Thoracic aorta (tissue), 2 donors: ENCODE measurements around the gene ANKRD33B. TPM values are rescaled to one million over a fixed set of nuclear protein-coding genes. Genes with fewer than 3 reads are reported as not detected.

ENCODE experiments used
- ATAC-seq: fragments of 150-250 bp; one replicate; pipeline ENCODE4 v1.8.0; 2017; ENCODE audit warnings: low read depth; ENCODE audit not compliant: insufficient number of reproducible peaks, low FRiP score
- DNase-seq: peaks from one replicate; pipeline ENCODE4 v3.0.0-alpha.2; 2020; ENCODE audit warnings: low spot score
- H3K27ac ChIP-seq, 2 donors: fragments of 200-600 bp; sonication (generic); 1 replicate in 1 of 2; 2 replicates in 1 of 2; pipeline ENCODE4 v1.5.1; 2016; ENCODE audit warnings: mild to moderate bottlenecking in 2 of 2, moderate library complexity in 2 of 2
- H3K27me3 ChIP-seq: fragments of 200-600 bp; sonication (generic); replicated peaks from 2 replicates; pipeline ENCODE4 v1.6.0; 2016; ENCODE audit warnings: mild to moderate bottlenecking; ENCODE audit not compliant: insufficient read depth
- H3K36me3 ChIP-seq: fragments of 200-600 bp; sonication (generic); one replicate; pipeline ENCODE4 v1.5.1; 2016
- H3K4me1 ChIP-seq, 2 donors: fragments of 200-600 bp; sonication (generic); 1 replicate in 1 of 2; 2 replicates in 1 of 2; pipeline versions ENCODE4 v1.5.1 to v1.6.0; 2016; ENCODE audit warnings: low read depth in 2 of 2, mild to moderate bottlenecking in 1 of 2; ENCODE audit not compliant: control insufficient read depth in 1 of 2
- H3K4me3 ChIP-seq: fragments of 200-600 bp; sonication (generic); 2 replicates; pipeline ENCODE4 v1.5.1; 2016; ENCODE audit warnings: mild to moderate bottlenecking
- H3K9me3 ChIP-seq: fragments of 200-600 bp; sonication (generic); 2 replicates; pipeline ENCODE4 v1.5.1; 2016
- total RNA-seq, 2 donors: library from RNA; depleted of rRNA; stranded (reverse); fragments of >200 nt; gene quantifications; one replicate each; pipeline versions ENCODE4 v1.1.0 to v1.2.3, GENCODE V29; 2016
- TF ChIP-seq, protein P1 (sequence below): fragments of 200-600 bp; sonication (generic); IDR thresholded peaks from one replicate; pipeline ENCODE4 v1.5.1; 2019; ENCODE audit warnings: antibody characterized with exemption

The ANKRD33B gene
- total RNA-seq, 2 donors from 2014 or later, result 4.9 to 5.7 TPM

DNA sequence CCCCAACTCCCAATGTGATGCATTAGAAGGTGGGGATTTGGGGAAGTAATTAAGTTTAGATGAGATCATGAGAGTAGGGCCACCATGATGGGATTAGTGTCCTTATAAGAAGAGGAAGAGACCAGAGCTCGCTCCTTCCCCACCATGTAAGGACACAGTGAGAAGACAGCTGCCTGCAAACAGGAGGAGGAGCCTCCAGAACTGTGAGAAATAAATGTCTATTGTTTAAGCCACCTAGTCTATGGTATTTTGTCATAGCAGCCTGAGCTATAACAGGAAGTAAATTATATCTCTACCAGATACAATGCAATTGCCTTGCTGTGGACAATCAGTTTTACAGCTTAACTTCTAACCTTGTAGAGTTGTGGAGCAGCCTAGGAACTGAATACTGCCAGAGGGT is 58.0 kb downstream of the ANKRD33B start:
- H3K9me3 ChIP-seq, result no peaks in the 10 kb centered on the region
- peaks cover 0 to 3% of the 10 kb centered on the region in 2 donors for H3K4me1 ChIP-seq
- H3K4me3 ChIP-seq, result no peak overlapping the region
- no peak overlapping the region for H3K27ac ChIP-seq
- ATAC-seq (no peak), DNase-seq (no peak)
- no peaks in the 10 kb centered on the region for H3K27me3 ChIP-seq
- TF ChIP-seq, protein P1, sequence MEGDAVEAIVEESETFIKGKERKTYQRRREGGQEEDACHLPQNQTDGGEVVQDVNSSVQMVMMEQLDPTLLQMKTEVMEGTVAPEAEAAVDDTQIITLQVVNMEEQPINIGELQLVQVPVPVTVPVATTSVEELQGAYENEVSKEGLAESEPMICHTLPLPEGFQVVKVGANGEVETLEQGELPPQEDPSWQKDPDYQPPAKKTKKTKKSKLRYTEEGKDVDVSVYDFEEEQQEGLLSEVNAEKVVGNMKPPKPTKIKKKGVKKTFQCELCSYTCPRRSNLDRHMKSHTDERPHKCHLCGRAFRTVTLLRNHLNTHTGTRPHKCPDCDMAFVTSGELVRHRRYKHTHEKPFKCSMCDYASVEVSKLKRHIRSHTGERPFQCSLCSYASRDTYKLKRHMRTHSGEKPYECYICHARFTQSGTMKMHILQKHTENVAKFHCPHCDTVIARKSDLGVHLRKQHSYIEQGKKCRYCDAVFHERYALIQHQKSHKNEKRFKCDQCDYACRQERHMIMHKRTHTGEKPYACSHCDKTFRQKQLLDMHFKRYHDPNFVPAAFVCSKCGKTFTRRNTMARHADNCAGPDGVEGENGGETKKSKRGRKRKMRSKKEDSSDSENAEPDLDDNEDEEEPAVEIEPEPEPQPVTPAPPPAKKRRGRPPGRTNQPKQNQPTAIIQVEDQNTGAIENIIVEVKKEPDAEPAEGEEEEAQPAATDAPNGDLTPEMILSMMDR, result no peak
- no peaks in the 10 kb centered on the region for H3K36me3 ChIP-seq

DNA sequence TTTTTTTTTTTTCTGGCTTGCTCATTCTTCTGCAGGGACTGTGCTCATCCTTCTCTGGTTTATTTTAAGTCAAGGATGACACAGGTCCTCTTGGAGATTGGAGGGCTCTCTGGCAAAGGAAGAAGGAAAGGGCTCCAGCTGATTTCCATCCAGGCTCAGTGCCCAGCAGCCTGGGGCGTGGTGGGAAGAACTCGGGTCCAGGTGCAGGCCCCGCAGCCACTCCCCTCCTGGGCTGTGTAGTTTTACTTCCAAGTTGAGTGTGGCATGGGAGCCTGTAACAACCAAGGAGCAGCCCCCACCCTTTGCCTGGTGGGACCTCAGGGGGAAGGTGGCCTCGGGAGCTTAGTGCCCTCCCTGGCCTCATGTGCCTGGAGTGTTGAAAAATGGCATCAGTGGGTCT is 58.9 kb downstream of the ANKRD33B start:
- DNase-seq, result no peak
- Histone ChIP-seq H3K4me3 (no peak overlapping the region), H3K27me3 (no peaks in the 10 kb centered on the region), H3K9me3 (no peaks in the 10 kb centered on the region), H3K4me1 (peaks cover 4 to 13% of the 10 kb centered on the region in 2 donors), H3K27ac (no peak overlapping the region), H3K36me3 (no peaks in the 10 kb centered on the region)
- no peak for ATAC-seq
- TF ChIP-seq, protein P1, result no peak

DNA sequence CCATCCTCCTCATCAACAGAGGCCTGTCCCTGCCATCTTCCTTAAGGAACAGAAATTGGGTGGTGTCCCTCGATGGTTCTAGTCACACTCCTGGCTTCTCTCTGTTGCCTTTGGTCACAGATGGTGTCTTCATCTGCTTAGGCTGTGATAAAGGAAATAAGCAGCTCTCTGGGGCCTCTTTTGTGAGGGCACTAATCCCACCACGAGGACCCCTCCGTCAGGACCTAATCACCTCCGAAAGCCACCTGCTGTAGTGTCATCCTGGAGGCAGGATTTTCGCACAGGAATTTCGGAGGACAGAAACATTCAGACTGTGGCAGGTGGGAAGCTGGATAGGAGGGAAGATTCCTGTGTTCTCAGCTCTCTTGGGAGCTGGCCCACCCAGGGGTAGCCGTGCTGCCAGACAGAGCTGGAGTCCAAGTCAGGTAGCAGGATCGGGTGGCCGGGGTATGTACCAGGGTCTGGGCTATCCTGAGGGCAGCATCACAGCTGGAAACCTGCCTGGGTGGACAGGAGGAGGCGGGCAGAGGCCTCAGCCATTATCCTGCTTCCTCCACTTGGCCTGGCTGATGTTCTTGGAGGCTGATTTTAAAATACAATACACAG is 59.5 kb downstream of the ANKRD33B start:
- no peak overlapping the region for H3K4me3 ChIP-seq
- H3K36me3 ChIP-seq, result no peaks in the 10 kb centered on the region
- DNase-seq, result no peak
- H3K27me3 ChIP-seq, result no peaks in the 10 kb centered on the region
- H3K4me1 ChIP-seq, result peaks cover 4 to 19% of the 10 kb centered on the region in 2 donors
- H3K27ac ChIP-seq, result no peak overlapping the region
- TF ChIP-seq, protein P1, result no peak
- H3K9me3 ChIP-seq, result no peaks in the 10 kb centered on the region
- no peak for ATAC-seq

DNA sequence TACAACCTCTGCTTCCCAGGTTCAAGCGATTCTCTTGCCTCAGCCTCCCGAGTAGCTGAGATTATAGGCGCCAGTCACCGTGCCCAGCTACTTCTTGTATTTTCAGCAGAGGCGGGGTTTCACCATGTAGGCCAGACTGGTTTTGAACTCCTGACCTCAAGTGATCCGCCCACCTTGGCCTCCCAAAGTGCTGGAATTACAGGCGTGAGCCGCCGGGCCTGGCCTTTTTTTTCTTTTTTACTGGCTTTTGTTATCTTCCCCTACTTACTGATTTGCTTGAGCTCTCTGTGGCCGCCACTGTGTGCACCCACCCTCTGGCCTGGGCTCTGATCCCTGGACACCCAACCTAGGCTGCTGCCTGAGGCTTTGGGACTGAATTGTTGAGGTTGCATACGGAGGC is 60.3 kb downstream of the ANKRD33B start:
- H3K27me3 ChIP-seq, result no peaks in the 10 kb centered on the region
- no peak overlapping the region for H3K27ac ChIP-seq
- H3K36me3 ChIP-seq, result no peaks in the 10 kb centered on the region
- TF ChIP-seq, protein P1, result no peak
- peaks cover 4 to 20% of the 10 kb centered on the region in 2 donors for H3K4me1 ChIP-seq
- ATAC-seq (no peak), DNase-seq (no peak)
- H3K9me3 ChIP-seq, result no peaks in the 10 kb centered on the region
- H3K4me3 ChIP-seq, result no peak overlapping the region

DNA sequence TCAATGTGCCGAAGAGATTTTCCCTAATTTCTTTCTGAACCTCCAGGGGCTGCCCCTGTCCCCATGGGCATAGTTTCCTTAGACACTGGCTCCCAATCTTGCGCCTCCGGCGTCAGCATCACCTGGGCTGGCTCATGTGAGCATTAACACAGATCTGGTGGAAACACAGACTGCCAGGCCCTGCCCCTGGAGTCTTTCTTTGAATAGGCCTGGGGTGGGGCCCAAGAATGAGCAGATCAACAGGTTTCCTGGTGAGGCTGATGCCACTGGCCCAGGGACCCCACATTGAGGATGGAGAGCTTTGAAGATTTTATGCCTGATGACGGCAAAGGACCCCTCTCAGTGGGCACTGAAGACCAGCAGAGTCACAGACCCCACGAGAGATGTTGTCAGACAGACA is 60.8 kb downstream of the ANKRD33B start:
- ATAC-seq (no peak), DNase-seq (no peak)
- H3K27ac ChIP-seq, result no peak overlapping the region
- peaks cover 4 to 20% of the 10 kb centered on the region in 2 donors for H3K4me1 ChIP-seq
- H3K9me3 ChIP-seq, result no peaks in the 10 kb centered on the region
- H3K36me3 ChIP-seq, result no peaks in the 10 kb centered on the region
- H3K27me3 ChIP-seq, result no peaks in the 10 kb centered on the region
- TF ChIP-seq, protein P1, result no peak
- no peak overlapping the region for H3K4me3 ChIP-seq
